WERI-Rb-1 (cell line): ENCODE results near the gene KCNK4.
A peak's percentile ranks its signal among the peaks of the same experiment; 100 is the strongest.

Experiments used
- DNase-seq: peaks from one replicate; pipeline ENCODE4 v3.0.0-alpha.2; 2020
- H3K27ac ChIP-seq: fragments of 250-450 bp; sonication (Bioruptor Pico); 2 replicates; pipeline ENCODE4 v1.5.1; 2020; ENCODE audit warnings: mild to moderate bottlenecking, moderate library complexity
- H3K27me3 ChIP-seq: fragments of 250-450 bp; sonication (Bioruptor Pico); 2 replicates; pipeline ENCODE4 v1.5.1; 2021; ENCODE audit warnings: mild to moderate bottlenecking, low read depth, moderate library complexity; ENCODE audit not compliant: insufficient read depth, severe bottlenecking
- H3K36me3 ChIP-seq: fragments of 250-450 bp; sonication (Bioruptor Pico); 2 replicates; pipeline ENCODE4 v1.5.1; 2020; ENCODE audit warnings: mild to moderate bottlenecking, moderate library complexity
- H3K4me3 ChIP-seq: 2 replicates; pipeline ENCODE4 v1.5.1; 2011; ENCODE audit warnings: low read depth, mild to moderate bottlenecking, control low read depth, low read length
- H3K9me3 ChIP-seq: fragments of 250-450 bp; sonication (Bioruptor Pico); 2 replicates; pipeline ENCODE4 v1.5.1; 2021; ENCODE audit warnings: mild to moderate bottlenecking, moderate library complexity; ENCODE audit not compliant: severe bottlenecking
- CTCF ChIP-seq: IDR thresholded peaks from 2 replicates; pipeline ENCODE4 v1.5.1; 2011; ENCODE audit warnings: low read depth, mild to moderate bottlenecking, control low read depth, inconsistent platforms, low read length

The KCNK4 gene

GRCh38 chr11:64291262-64291751, at the start of gene KCNK4:
TSS of gene KCNK4 (plus strand) at chr11:64291302. CDS start at chr11:64293019, 1,717 bp downstream.
- H3K27me3 ChIP-seq = peaks cover 22% of the 10 kb centered on the region
- H3K36me3 ChIP-seq = no peaks in the 10 kb centered on the region
- H3K27ac ChIP-seq = no peak within 1 kb of the TSS
- DNase-seq = no peak
- no peaks in the 10 kb centered on the region for H3K9me3 ChIP-seq
- no peak for TF ChIP-seq CTCF
- H3K4me3 ChIP-seq = peak within 1 kb of the TSS; percentile 39

GRCh38 chr11:64241491-64242374, 49.4 kb upstream of the KCNK4 start:
- Histone ChIP-seq H3K27ac (peak overlapping the region; percentile 80), H3K36me3 (peaks cover 46% of the 10 kb centered on the region), H3K4me3 (peak overlapping the region; percentile 82), H3K9me3 (no peaks in the 10 kb centered on the region), H3K27me3 (no peaks in the 10 kb centered on the region)
- DNase-seq = peak; percentile 64
- TF ChIP-seq CTCF = no peak

GRCh38 chr11:64243236-64243854, 47.8 kb upstream of the KCNK4 start:
- H3K27me3 ChIP-seq = no peaks in the 10 kb centered on the region
- H3K9me3 ChIP-seq = no peaks in the 10 kb centered on the region
- TF ChIP-seq CTCF = no peak
- peak overlapping the region; percentile 80; the same call in 1 of the 2 replicates for H3K27ac ChIP-seq
- DNase-seq = no peak
- no peak overlapping the region for H3K4me3 ChIP-seq
- H3K36me3 ChIP-seq = peaks cover 36% of the 10 kb centered on the region

GRCh38 chr11:64244107-64244506, 47.0 kb upstream of the KCNK4 start:
- H3K4me3 ChIP-seq = no peak overlapping the region
- no peak for TF ChIP-seq CTCF
- H3K9me3 ChIP-seq = no peaks in the 10 kb centered on the region
- H3K27ac ChIP-seq = no peak overlapping the region
- DNase-seq = no peak
- H3K27me3 ChIP-seq = no peaks in the 10 kb centered on the region
- H3K36me3 ChIP-seq = peaks cover 29% of the 10 kb centered on the region

GRCh38 chr11:64244966-64245365, 46.1 kb upstream of the KCNK4 start:
- H3K36me3 ChIP-seq = peaks cover 29% of the 10 kb centered on the region
- H3K27ac ChIP-seq = peak overlapping the region; percentile 89; the same call in 1 of the 2 replicates
- no peaks in the 10 kb centered on the region for H3K9me3 ChIP-seq
- no peaks in the 10 kb centered on the region for H3K27me3 ChIP-seq
- no peak for DNase-seq
- peak overlapping the region; percentile 61 for H3K4me3 ChIP-seq
- no peak for TF ChIP-seq CTCF
